ENCODE data around the gene TEX22.

GRCh38 chr14:105355850-105356604 is 42.3 kb upstream of the TEX22 start:
- no peak for TF ChIP-seq CTCF (conservative IDR thresholded peaks at IDR 0.05; ENCODE audit: low read length)
- no peak for TF ChIP-seq EZH2phosphoT487 (IDR thresholded peaks at IDR 0.05; ENCODE audit: borderline replicate concordance)

Measured in Loucy (cell line).